ENCODE measurements around the gene SACS.

GRCh38 chr13:23359882-23360281 lies 73.6 kb downstream of the SACS start:
- TF ChIP-seq CTCF (IDR thresholded peaks at IDR 0.05; ENCODE audit: low read depth, low read length) (no peak), EZH2phosphoT487 (IDR thresholded peaks at IDR 0.05; ENCODE audit: low read depth) (no peak)
